ENCODE results near the gene PRRG4. TPM values are rescaled to one million over a fixed set of nuclear protein-coding genes. Genes with fewer than 3 reads are reported as not detected.

PRRG4 gene
- total and polyA plus RNA-seq, 2 experiments from 2014 or later = 1.6 to 1.9 TPM

DNA sequence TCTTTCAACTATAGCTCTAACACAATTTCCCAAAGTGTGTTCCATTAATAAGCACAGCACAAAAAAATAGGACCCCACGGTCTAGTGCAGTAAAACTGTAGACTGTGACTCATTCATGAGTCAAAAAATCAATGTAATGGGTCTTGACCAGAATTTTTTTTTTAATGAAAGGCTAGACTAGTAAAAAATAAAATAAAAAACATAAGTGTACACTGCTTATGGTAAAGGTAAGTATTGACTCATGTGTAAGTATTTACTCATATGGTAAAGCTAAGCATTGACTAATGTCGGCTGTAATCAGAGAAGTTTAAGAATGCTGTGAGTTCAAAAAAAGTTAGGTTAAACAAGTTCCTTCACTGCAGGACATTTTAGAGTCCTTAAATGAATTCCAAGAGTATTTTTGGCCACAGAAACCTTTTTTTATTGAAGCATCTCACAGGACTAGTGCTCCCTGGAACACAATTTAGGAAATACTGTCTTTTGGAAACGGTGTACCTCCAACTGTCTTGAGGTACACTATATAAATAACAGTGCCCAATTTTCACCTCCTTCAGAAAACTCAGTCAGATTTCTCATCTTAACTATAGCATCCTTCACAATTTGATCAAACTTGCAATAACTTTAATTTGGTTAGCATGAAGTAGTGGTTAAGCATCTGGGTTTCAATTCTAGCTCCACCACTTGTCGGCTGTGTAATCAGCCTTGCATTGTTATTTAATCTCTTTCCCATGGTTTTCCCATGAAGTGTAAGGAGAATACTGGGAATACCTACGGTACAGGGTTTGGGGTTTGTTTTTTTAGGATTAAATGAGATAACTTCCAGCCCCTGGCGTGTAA, 37.4 kb upstream of the PRRG4 start:
- Mint-ChIP-seq H3K4me3 (0 out of 3 replicates have a peak overlapping the region, but pooled peaks have one; percentile 28), H3K27ac (no peak overlapping the region), H3K27me3 (ENCODE audit: insufficient read depth, low read depth, poor library complexity) (no peaks in the 10 kb centered on the region), H3K36me3 (ENCODE audit: low read depth) (no peaks in the 10 kb centered on the region), H3K9me3 (no peaks in the 10 kb centered on the region), H3K4me1 (no peaks in the 10 kb centered on the region; the same call in 2 of the 3 replicates)
- H3K79me2 ChIP-seq (replicated peaks; ENCODE audit: insufficient read depth) = no peaks in the 10 kb centered on the region
- DNase-seq (ENCODE audit: low spot score) = no peak
- no peaks in the 10 kb centered on the region for H3K27me3 ChIP-seq (ENCODE audit: insufficient read depth)
- peak overlapping the region; percentile 52; the same call in 1 of the 2 replicates for H3K4me2 ChIP-seq
- H3K4me1 ChIP-seq (ENCODE audit: insufficient read depth) = no peaks in the 10 kb centered on the region
- no peaks in the 10 kb centered on the region for H3F3A ChIP-seq (replicated peaks; ENCODE audit: low read depth)
- H3K4me3 ChIP-seq = peak overlapping the region; percentile 20; the same call in 1 of the 2 replicates
- TF ChIP-seq ZNF114 (CRISPR knock-in tag; IDR thresholded peaks at IDR 0.05) (no peak), EZH2phosphoT487 (IDR thresholded peaks at IDR 0.05; ENCODE audit: unreplicated experiment) (no peak), NANOG (IDR thresholded peaks at IDR 0.05; ENCODE audit: borderline replicate concordance) (no peak), ZNF331 (CRISPR knock-in tag; IDR thresholded peaks at IDR 0.05; ENCODE audit: low read depth) (no peak), CREB1 (CRISPR knock-in tag; IDR thresholded peaks at IDR 0.05; ENCODE audit: low read depth) (no peak), EZH2 (IDR thresholded peaks at IDR 0.05; ENCODE audit: low read depth, unreplicated experiment) (no peak)
- TF ChIP-seq, protein P1, sequence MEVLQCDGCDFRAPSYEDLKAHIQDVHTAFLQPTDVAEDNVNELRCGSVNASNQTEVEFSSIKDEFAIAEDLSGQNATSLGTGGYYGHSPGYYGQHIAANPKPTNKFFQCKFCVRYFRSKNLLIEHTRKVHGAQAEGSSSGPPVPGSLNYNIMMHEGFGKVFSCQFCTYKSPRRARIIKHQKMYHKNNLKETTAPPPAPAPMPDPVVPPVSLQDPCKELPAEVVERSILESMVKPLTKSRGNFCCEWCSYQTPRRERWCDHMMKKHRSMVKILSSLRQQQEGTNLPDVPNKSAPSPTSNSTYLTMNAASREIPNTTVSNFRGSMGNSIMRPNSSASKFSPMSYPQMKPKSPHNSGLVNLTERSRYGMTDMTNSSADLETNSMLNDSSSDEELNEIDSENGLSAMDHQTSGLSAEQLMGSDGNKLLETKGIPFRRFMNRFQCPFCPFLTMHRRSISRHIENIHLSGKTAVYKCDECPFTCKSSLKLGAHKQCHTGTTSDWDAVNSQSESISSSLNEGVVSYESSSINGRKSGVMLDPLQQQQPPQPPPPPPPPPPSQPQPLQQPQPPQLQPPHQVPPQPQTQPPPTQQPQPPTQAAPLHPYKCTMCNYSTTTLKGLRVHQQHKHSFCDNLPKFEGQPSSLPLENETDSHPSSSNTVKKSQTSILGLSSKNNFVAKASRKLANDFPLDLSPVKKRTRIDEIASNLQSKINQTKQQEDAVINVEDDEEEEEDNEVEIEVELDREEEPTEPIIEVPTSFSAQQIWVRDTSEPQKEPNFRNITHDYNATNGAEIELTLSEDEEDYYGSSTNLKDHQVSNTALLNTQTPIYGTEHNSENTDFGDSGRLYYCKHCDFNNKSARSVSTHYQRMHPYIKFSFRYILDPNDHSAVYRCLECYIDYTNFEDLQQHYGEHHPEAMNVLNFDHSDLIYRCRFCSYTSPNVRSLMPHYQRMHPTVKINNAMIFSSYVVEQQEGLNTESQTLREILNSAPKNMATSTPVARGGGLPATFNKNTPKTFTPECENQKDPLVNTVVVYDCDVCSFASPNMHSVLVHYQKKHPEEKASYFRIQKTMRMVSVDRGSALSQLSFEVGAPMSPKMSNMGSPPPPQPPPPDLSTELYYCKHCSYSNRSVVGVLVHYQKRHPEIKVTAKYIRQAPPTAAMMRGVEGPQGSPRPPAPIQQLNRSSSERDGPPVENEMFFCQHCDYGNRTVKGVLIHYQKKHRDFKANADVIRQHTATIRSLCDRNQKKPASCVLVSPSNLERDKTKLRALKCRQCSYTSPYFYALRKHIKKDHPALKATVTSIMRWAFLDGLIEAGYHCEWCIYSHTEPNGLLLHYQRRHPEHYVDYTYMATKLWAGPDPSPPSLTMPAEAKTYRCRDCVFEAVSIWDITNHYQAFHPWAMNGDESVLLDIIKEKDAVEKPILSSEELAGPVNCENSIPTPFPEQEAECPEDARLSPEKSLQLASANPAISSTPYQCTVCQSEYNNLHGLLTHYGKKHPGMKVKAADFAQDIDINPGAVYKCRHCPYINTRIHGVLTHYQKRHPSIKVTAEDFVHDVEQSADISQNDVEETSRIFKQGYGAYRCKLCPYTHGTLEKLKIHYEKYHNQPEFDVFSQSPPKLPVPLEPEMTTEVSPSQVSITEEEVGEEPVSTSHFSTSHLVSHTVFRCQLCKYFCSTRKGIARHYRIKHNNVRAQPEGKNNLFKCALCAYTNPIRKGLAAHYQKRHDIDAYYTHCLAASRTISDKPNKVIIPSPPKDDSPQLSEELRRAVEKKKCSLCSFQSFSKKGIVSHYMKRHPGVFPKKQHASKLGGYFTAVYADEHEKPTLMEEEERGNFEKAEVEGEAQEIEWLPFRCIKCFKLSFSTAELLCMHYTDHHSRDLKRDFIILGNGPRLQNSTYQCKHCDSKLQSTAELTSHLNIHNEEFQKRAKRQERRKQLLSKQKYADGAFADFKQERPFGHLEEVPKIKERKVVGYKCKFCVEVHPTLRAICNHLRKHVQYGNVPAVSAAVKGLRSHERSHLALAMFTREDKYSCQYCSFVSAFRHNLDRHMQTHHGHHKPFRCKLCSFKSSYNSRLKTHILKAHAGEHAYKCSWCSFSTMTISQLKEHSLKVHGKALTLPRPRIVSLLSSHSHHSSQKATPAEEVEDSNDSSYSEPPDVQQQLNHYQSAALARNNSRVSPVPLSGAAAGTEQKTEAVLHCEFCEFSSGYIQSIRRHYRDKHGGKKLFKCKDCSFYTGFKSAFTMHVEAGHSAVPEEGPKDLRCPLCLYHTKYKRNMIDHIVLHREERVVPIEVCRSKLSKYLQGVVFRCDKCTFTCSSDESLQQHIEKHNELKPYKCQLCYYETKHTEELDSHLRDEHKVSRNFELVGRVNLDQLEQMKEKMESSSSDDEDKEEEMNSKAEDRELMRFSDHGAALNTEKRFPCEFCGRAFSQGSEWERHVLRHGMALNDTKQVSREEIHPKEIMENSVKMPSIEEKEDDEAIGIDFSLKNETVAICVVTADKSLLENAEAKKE (CRISPR knock-in tag; IDR thresholded peaks at IDR 0.05) = no peak
- TF ChIP-seq, protein P2, sequence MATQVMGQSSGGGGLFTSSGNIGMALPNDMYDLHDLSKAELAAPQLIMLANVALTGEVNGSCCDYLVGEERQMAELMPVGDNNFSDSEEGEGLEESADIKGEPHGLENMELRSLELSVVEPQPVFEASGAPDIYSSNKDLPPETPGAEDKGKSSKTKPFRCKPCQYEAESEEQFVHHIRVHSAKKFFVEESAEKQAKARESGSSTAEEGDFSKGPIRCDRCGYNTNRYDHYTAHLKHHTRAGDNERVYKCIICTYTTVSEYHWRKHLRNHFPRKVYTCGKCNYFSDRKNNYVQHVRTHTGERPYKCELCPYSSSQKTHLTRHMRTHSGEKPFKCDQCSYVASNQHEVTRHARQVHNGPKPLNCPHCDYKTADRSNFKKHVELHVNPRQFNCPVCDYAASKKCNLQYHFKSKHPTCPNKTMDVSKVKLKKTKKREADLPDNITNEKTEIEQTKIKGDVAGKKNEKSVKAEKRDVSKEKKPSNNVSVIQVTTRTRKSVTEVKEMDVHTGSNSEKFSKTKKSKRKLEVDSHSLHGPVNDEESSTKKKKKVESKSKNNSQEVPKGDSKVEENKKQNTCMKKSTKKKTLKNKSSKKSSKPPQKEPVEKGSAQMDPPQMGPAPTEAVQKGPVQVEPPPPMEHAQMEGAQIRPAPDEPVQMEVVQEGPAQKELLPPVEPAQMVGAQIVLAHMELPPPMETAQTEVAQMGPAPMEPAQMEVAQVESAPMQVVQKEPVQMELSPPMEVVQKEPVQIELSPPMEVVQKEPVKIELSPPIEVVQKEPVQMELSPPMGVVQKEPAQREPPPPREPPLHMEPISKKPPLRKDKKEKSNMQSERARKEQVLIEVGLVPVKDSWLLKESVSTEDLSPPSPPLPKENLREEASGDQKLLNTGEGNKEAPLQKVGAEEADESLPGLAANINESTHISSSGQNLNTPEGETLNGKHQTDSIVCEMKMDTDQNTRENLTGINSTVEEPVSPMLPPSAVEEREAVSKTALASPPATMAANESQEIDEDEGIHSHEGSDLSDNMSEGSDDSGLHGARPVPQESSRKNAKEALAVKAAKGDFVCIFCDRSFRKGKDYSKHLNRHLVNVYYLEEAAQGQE (IDR thresholded peaks at IDR 0.05; ENCODE audit: unreplicated experiment) = no peak
- no peaks in the 10 kb centered on the region for H3K9me2 ChIP-seq (ENCODE audit: insufficient read depth)
- H4K20me1 ChIP-seq (replicated peaks; ENCODE audit: insufficient read depth) = no peaks in the 10 kb centered on the region
- no peaks in the 10 kb centered on the region for H3K36me3 ChIP-seq (ENCODE audit: insufficient read depth)
- no peak overlapping the region for H3K27ac ChIP-seq (ENCODE audit: low read depth)
- ATAC-seq = peak; percentile 65
- no peak overlapping the region for H2AFZ ChIP-seq
